SHP77 treated with DMSO at 0.1 percent for 48 hours (cell line): Measurements from ENCODE around the gene CLEC9A.

Experiments
- DNase-seq: peaks from one replicate; lab custom pipeline; 2025; lab: John Stamatoyannopoulos, UW

CLEC9A gene

DNA sequence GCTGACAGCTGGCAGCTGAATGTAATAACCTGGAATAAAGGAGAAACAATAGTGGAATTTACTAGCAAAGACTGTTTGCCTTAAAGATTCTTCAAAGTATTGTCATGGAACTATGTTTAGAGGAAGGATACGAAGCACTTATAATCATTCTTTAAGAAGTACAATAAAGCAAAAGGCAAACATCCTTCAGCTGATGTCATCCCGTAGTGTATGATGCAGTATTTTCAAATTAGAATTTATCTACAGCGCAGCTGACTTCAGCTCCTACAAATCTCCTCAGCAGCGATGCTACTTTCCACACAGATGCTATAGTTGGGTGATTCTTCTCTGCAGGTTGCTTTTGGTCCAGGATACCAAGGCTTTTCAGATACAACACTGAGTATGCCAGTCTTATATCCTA lies 36.8 kb downstream of the CLEC9A start:
- DNase-seq: no peak

DNA sequence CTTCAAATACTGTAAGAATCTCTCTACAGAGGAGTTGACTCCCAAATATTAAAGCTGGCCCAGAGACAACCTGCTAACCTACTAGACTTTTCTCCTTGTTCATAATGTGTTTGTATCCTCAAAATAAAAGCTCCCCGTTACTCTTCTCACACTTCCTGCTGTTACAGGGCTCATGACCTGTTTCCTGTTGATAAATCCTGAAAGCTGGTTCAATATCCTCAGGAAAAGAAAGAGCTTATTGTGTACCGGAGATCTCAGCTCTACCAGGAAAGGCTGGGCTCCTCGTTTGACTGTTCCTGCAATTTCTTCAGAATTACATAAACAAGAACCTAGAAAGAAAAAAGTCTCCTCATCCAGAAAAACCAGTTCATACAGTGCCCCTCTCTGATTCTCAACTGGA lies 37.5 kb downstream of the CLEC9A start:
- DNase-seq: no peak

DNA sequence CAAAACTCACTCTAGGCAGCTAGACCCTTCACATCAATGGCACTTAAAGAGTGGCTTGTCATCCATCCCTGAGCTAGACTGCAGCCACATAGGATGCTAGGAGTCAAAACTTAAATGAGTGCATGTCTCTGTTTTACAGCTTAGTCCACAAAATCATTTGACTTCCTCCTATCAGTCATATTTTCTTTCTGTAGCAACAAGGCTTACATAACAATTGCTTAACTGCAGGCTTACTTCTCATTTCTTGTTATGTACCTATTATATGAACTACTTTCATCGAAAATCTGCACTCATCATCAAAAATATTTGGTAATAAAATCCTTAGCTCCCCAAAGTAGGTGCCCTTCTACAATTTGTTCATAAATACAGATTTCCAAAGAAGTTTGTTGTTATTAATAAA lies 38.2 kb downstream of the CLEC9A start:
- DNase-seq: no peak

DNA sequence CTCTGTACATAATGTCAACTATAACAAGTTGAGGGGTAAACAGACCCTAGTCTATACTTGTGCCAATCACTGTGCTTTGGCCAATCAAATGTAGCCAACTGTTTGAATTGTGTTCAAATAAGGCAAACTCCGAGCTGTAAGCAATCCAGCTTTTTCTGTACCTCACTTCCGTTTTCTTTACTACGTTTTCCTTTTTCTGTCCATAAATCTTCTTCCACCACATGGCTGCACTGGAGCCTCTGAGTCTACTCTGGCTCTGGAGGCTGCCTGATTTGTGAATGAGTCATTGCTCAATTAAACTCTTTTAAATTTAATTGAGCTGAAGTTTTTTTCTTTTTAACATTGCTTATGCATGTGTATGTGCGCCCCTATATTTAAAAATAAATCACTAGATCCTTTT lies 38.6 kb downstream of the CLEC9A start:
- no peak for DNase-seq

DNA sequence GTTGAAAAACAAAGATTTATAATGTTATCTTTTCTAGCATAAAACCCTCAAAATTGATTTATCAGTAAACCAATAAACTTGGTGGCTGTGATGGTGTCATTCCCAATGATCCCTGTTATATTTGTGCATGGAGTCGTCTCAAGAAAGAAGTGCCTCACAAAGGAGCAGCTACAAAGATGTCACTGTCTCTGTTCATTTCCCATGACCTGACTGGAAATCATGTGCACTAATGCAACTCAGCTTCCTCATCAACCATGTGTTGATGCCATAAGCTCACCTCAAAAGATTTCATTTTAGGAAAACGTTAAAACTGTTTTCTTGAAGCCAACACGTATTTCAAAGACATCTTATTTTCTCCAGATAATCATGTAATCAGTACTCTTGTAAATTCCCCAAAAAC lies 39.5 kb downstream of the CLEC9A start:
- no peak for DNase-seq

DNA sequence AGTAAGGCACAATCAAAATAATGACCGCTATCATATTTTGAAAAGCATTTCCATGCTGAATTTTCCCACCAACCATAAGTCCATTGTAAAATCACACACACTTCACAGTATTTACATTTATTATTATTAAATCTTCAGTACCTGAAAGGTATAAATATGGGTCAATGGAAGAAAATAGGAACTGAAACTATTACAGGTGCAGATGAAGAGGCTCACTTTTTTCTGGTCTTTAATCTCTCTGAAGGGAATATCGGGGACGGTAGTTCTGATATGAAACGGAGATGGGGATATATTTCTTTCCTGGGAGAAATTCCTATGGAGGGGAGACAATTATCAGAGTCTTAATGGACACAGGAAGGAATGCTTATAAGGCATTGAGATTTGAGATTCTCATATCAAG lies 39.9 kb downstream of the CLEC9A start:
- no peak for DNase-seq

DNA sequence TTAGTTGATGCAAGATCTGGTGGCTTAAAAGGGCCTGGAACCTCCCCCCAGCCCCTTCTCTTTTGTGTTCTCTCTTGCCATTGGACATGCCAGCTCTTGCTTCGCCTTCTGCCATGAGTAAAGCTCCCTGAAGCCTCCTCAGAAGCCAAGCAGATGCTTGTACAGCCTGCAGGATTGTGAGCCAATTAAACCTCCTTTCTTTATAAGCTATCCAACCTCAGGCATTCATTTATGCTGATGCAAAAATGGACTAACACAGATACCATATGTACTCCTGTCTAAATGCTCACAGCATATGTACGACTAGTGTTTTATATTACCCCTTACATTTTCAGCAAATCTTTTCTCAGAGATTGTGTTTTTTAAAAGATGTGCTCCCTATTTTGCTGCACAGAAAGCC lies 41.6 kb downstream of the CLEC9A start:
- DNase-seq: no peak

DNA sequence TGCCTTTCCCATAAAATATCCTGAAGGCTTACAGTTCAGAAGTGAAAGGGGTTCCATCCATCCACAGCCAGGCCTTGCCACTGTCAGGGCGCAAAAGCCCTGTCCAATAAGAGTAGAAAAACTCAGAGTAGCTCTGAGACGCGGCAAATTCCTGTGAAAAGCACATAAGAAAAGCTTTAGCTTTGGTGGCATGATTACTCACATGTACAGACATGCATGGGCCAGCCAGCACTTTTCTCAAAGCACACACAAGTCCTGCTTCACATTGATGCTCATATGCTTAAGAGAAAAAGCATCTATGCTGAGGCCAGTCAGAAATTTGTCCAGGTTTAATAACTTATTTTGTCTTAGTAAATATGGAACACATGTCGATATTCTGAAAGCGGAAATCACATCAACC lies 42.8 kb downstream of the CLEC9A start:
- DNase-seq: no peak

DNA sequence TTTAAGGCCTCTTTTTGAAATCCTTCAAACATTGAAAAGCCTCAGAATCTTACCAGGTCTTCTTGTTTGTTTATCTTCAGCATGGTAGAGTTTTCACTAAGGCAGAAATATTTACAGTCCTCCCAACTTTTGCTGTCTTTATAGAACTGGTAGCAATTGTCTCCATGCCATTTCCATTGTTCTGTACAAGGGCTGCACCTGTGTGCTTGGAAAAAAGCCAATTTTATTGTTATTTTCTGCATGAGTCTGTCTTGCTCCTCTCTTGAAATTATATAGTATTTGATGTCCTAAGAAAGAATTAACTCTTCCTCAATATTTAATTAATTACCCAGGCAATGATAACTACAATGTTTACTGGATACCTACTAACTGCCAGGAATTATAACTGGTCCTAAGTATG lies 45.0 kb downstream of the CLEC9A start:
- no peak for DNase-seq

DNA sequence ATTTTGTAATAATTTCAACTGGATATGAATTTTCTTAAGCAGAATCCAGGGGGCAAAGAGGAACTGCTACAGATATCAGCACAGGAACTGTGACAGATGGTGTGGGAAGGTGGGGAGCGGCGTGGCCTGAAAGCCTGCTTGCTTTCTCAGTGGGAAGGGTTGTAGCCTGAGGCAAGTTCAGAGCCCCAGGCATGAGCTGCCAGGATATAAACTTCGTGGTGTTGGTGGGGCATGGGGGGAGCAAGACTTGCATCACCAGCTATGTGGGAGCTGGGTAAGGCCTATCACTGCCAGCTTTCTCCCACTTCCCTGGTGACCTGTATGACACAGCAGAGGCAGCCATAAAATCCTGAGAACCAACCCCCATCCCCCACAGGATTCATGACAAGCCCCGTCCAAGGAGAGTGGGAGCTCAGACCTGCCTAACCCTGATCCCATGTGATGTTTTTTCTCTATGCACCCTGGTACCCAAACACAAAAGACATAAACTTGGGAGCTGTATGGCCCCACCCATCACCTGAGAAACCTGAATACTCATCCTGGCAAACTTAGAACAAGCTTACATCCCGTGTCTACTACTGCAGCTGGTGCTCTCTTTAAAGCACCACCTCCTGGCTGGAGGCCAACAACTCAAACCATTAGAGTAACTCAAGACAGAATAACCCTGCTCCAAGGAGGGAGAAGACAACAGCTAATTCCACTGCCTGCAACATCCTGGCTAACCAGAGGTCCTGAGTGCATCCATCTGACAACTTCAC lies 51.8 kb downstream of the CLEC9A start:
- no peak for DNase-seq

DNA sequence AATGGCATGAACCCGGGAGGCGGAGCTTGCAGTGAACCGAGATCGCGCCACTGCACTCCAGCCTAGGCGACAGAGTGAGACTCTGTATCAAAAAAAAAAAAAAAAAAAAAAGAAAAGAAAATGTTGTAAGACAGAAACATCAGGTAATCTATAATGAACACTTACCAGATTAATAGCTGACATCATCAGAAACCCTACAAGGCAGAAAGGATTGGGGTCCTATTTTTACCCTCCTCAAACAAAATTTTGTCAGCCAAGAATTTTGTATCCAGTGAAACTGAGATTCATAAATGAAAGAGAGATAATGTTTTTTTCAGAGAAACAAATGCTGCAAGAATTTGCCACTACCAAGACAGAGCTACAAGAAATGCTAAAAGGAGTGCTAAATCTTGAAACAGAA lies 54.3 kb downstream of the CLEC9A start:
- no peak for DNase-seq

DNA sequence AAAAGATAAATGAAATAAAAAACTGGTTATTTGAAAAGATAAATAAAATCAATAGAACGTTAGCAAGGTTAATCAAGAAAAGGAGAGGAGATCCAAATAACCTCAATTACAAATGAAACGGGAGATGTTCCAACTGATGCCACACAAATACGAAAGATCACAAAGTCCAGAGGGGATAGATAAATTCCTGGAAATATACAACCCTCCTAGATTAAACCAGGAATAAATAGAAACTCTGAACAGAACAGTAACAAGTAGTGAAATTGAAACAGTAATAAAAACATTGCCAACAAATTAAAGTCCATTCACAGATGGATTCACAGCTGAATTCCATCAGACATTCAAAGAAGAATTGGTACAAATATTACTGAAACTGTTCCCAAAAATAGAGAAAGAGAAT lies 55.9 kb downstream of the CLEC9A start:
- no peak for DNase-seq

DNA sequence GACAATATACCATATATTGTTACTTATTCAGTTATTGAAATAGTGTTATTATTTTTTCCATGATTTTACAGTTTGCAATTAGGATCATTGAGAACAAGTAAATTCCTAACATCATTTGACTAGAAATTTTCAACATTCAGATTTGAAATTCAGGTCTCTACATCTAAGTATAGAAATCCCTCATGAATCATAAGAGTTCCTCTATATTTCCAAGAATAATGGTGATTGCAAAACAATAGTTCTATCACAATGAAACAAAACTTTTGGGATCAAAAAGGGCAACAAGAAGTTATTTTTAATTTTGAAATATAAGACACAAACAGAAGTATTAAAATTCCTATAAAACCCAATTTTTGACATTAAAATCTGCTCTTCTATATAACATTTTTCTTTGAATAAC lies 57.5 kb downstream of the CLEC9A start:
- DNase-seq: no peak

DNA sequence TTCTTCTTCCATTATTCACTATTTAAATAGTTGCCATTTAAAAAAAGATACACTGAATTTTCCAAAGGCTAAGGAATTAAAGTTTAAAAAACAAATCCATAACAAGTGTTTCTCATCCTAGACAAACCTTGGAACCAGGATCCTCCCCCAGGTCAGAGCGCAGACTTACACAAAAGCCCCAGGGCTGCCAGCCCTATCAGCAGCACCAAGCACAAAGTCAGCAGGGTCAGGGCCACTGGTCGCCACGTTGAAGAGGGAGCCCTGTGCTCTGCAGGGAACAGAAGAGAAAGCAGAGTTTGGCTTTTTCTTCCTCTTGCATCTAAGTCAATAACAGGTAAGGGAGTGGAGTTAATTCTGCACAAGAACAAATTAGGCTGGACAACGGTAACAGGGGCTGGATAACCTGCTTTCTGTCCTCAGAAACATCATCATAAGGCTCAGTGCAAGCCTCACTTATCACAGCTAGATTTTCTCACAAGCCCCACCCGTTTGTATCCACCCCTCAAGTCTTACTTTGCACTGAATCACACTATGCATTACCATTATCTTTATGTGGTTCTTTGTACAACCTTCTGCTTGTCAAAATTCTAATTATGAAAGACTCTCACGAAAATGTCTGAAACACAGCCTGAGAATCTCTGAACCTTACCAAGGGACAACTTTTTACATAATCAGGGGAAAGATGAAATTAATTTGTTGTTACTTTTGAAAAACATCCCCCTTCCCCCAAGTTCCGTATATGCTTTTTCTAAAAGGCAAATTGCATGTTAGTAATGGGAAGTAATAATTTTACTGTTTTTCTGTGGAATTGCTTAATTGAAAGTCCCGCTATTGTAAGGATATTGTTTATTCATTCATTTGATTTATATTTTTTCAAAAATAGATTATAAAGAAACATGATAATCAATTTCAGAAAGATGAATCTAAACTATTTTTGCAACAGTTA lies 58.7 kb downstream of the CLEC9A start:
- no peak for DNase-seq

DNA sequence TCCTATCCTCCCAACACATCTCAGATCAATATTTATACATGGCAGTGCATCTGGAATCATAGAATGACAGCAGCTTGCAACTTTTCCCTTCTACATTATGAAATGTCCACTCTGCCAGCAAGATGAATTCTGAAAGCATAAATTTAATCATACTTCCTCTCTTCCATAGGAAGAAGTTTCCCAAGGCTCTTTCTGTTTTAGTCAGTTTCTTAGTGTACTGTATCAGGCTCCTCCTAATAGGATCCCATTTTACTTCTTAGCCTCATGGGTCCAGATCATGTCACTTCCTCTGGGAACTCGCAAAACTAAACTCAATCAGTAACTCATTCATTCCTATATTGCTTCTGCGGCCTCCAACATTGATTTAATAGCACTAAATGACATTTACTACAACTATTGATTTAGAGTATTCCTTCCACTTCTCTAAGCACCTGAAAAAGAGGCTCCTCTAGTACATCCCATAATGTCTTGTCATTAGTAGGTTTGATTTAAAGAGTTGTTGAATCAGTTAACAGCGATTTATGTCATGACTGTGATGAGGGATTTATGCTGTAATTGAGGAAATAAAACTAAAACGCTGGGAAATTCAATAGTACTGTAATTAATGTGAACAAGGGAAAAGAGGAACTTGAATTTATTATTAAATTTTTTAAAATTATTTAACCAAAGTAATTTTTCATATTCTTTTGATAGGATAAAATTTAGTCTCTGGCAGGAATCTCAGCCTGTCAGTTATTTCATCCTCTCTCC lies 64.3 kb downstream of the CLEC9A start:
- DNase-seq: no peak

DNA sequence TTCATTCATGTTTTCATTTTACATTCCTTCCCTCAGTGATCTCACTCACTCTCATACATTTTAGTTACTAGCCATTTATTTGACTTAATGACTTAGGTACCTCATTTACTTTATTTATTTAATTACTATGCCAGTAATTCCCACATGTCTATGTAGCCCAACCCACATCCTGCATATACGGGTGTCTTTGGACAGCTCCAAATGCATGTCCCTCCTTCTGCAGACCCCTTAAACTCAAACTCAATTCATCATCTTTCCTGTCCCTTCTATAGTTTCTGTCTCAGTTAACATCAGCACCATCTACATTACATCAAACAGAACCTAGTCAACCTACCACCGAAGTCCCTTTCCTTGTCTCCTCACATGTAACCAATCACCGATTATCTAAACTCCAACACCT lies 65.5 kb downstream of the CLEC9A start:
- no peak for DNase-seq

DNA sequence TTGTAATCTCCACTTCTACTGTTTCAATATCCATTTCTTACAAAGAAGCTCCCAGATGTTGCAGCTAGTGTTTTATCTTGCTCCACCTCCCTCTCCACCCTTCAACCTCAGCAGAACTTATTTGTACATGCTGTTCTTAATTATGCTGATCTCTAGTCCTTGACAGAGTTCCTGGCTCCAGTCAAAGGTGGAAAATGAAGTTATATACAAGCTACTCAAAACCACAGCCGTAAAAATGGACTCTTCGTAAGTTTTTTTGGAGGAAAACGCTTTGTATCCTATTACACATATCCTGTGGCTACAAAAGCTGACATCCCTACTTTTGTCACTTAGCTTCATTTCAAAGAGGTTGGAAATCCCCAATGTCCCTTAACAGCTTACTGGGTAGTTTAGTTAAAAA lies 67.0 kb downstream of the CLEC9A start:
- no peak for DNase-seq

DNA sequence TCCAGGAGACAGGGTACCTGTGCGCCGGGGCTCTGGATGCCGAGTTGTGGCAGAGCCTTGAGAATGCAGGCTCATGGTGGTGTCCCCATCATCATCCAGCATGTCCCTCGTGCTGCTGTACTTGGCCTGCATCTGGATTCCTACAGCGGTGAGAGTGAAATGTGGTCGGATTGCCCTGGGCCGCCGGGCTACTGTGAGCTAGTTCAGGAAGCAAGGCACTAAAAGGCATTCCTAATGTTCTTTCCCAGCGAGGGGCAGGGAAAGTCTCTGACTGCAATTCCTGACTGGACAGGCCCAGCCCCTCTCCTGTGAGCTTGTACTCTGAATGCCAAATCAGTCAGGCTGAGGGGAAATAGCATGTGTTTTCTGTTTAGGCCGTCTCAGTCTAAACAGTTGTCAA lies 68.3 kb downstream of the CLEC9A start, which contains the start of gene CLEC1A:
CLEC1A (minus strand) TSS at position 195 of the 400 bp plus-strand sequence; CDS start at position 132, 63 bp downstream.
- DNase-seq: no peak

DNA sequence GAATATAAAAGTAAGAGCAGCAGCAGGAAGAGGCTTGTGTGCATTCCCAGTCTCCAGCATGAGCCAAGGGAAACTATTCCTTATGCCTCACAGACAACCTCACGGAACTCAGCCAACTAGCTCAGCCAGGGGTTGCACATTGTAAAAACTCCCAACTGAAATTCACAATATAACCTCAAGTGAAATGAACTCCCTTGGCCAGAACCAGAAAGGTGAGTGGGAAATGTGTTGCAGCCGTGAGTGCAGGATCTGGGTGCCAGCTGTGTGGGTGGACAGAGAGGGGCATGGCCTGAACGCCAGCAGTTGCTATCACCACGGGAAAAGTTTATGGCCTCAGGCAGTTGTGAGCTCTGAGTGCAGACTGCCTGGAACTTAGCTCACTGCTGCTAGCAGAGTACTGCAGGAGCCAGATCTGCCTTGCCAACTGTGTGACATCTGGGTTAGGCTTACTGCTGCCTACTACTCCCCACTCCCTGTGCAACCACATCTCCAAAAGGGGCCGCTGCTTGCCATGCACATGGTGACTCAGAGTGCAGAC lies 70.6 kb downstream of the CLEC9A start:
- DNase-seq: no peak

DNA sequence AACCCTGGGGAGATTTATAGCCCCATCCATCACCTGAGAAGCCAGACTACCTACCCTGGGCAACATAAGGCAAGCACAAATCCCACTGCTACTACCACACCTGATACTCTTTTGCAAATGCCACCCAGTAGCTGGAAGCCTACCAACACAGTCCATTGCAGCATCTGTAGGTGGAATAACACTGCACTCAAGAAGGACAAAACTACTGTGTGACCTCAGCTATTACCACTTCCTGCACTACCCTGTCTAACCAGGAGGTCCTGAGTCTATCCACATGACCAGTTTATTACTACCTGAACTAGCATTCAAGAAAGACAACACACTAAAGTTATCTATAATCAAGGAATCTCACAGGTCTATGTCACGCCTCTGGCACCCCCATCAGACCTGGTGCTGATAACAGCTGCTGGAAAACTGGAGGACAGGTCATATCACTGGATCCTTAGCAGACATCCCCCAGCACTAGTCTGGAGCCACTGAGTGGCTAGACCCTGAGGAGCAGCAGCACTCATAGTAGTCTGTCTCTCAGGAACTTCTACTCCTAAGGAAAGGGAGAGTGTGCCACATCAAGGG lies 71.3 kb downstream of the CLEC9A start:
- DNase-seq: no peak

DNA sequence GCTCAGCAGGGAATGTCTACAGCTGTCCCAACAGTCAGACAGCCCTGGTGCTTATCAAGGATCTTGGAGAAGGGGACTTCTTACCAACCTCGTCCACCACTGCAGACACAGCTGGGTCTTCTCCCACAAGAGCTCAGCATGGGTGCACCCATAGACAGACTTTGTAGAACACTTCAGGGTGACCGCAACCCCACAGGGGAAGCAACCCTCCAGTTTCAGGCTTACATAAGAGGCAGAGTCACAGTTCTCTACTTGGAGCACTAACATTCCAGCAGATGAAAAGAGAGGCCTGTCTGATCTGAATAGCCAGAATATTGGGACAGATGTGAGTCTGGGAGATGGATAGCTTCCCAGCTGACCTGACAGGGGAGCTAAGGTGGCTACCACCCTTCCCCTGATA lies 71.8 kb downstream of the CLEC9A start:
- no peak for DNase-seq
